Ishikawa (cell line): ENCODE measurements around the gene RNF227.

Experiments
- CEBPB ChIP-seq: IDR thresholded peaks from 2 replicates; pipeline ENCODE4 v1.6.1; 2012
- CREB1 ChIP-seq: IDR thresholded peaks from 2 replicates; pipeline ENCODE4 v1.6.1; 2012; ENCODE audit warnings: low read depth
- EGR1 ChIP-seq: IDR thresholded peaks from 2 replicates; pipeline ENCODE4 v1.6.1; 2012
- EP300 ChIP-seq: IDR thresholded peaks from 2 replicates; pipeline ENCODE4 v1.6.1; 2012; ENCODE audit warnings: borderline replicate concordance
- FOXM1 ChIP-seq: IDR thresholded peaks from 2 replicates; pipeline ENCODE4 v1.6.1; 2012; ENCODE audit warnings: low read depth, borderline replicate concordance
- MAX ChIP-seq: IDR thresholded peaks from 2 replicates; pipeline ENCODE4 v1.6.1; 2012
- NFIC ChIP-seq: IDR thresholded peaks from 2 replicates; pipeline ENCODE4 v1.6.1; 2012
- RAD21 ChIP-seq: IDR thresholded peaks from 2 replicates; pipeline ENCODE4 v1.6.1; 2012; ENCODE audit warnings: low read depth
- TAF1 ChIP-seq: IDR thresholded peaks from 2 replicates; pipeline ENCODE4 v1.6.1; 2012; ENCODE audit warnings: low read depth, mild to moderate bottlenecking
- TCF12 ChIP-seq: IDR thresholded peaks from 2 replicates; pipeline ENCODE4 v1.6.1; 2012; ENCODE audit warnings: low read depth
- TEAD4 ChIP-seq: IDR thresholded peaks from 2 replicates; pipeline ENCODE4 v1.6.1; 2012
- USF1 ChIP-seq: IDR thresholded peaks from 2 replicates; pipeline ENCODE4 v1.6.1; 2012
- YY1 ChIP-seq: IDR thresholded peaks from 2 replicates; pipeline ENCODE4 v1.6.1; 2012; ENCODE audit warnings: low read depth
- ZBTB7A ChIP-seq: IDR thresholded peaks from 2 replicates; pipeline ENCODE4 v1.6.1; 2012; ENCODE audit warnings: low read depth
- TF ChIP-seq, protein P1 (sequence below): IDR thresholded peaks from 2 replicates; pipeline ENCODE4 v1.6.1; 2012; ENCODE audit warnings: low read depth, mild to moderate bottlenecking

RNF227 gene

GRCh38 chr17:7946441-7946840 lies 30.4 kb upstream of the RNF227 start:
- TF ChIP-seq FOXM1 (no peak), EGR1 (no peak), RAD21 (no peak), EP300 (no peak), MAX (no peak), CEBPB (no peak), USF1 (no peak), TEAD4 (no peak), TCF12 (no peak)
- TF ChIP-seq, protein P1, sequence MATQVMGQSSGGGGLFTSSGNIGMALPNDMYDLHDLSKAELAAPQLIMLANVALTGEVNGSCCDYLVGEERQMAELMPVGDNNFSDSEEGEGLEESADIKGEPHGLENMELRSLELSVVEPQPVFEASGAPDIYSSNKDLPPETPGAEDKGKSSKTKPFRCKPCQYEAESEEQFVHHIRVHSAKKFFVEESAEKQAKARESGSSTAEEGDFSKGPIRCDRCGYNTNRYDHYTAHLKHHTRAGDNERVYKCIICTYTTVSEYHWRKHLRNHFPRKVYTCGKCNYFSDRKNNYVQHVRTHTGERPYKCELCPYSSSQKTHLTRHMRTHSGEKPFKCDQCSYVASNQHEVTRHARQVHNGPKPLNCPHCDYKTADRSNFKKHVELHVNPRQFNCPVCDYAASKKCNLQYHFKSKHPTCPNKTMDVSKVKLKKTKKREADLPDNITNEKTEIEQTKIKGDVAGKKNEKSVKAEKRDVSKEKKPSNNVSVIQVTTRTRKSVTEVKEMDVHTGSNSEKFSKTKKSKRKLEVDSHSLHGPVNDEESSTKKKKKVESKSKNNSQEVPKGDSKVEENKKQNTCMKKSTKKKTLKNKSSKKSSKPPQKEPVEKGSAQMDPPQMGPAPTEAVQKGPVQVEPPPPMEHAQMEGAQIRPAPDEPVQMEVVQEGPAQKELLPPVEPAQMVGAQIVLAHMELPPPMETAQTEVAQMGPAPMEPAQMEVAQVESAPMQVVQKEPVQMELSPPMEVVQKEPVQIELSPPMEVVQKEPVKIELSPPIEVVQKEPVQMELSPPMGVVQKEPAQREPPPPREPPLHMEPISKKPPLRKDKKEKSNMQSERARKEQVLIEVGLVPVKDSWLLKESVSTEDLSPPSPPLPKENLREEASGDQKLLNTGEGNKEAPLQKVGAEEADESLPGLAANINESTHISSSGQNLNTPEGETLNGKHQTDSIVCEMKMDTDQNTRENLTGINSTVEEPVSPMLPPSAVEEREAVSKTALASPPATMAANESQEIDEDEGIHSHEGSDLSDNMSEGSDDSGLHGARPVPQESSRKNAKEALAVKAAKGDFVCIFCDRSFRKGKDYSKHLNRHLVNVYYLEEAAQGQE = no peak

- no peak for TF ChIP-seq EP300
- TF ChIP-seq USF1 = no peak
- TF ChIP-seq YY1 = no peak
- TF ChIP-seq MAX = no peak
- TF ChIP-seq TCF12 = no peak
- no peak for TF ChIP-seq ZBTB7A
- TF ChIP-seq CEBPB = no peak
- TF ChIP-seq TEAD4 = no peak
- no peak for TF ChIP-seq TAF1
- no peak for TF ChIP-seq FOXM1
- TF ChIP-seq RAD21 = no peak
- no peak for TF ChIP-seq CREB1
- TF ChIP-seq NFIC = no peak
- TF ChIP-seq EGR1 = no peak
- TF ChIP-seq, protein P1 = no peak
These were observed 29.6 kb upstream of the RNF227 start for GRCh38 chr17:7945651-7946050.

GRCh38 chr17:7944326-7944725 lies 28.2 kb upstream of the RNF227 start:
- no peak for TF ChIP-seq TAF1
- TF ChIP-seq CEBPB = no peak
- no peak for TF ChIP-seq USF1
- TF ChIP-seq RAD21 = no peak

DNA sequence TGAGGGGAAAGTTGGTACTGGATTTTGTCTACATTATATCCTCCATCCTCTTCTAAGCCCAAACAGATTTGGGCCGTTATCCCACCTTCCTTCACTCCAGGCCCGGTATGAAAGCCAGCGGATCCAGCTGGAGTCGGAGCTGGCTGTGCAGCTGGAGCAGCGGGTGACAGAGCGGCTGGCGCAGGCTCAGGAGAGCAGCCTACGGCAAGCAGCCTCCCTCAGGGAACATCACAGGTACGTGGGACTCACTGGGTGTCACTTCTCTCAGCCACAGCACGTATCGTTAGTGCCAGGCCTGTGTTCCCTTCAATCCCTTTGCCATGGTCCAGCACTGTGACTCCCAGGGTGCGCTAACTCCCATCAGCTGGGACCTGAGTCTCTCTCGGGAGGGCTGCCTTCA lies 27.2 kb upstream of the RNF227 start:
- TF ChIP-seq USF1 = no peak
- TF ChIP-seq FOXM1 = no peak
- no peak for TF ChIP-seq TCF12
- no peak for TF ChIP-seq MAX
- TF ChIP-seq ZBTB7A = no peak
- TF ChIP-seq TEAD4 = no peak

DNA sequence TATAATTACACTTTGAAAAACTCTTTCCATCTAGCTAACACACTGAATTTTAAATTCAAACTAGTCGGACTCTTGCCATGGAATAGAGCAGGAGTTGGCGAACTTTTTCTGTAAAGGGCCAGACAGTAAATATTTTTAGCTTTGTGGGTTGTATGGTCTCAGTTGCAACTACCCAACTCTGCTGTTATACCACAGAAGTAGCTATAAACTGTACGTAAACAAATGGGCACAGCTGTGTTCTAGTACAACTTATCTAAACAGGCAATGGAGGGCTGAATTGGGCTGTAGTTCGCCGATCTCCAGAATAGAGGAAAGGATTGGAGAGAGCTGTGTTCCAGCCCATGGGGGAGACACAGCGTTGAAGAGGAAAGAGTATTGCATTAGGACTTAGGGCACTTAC lies 24.7 kb upstream of the RNF227 start:
- TF ChIP-seq FOXM1 (no peak), CEBPB (no peak), MAX (no peak), TAF1 (no peak), RAD21 (no peak), EGR1 (no peak), YY1 (no peak), USF1 (no peak), NFIC (no peak), TCF12 (no peak), TEAD4 (no peak), EP300 (no peak), ZBTB7A (no peak), CREB1 (no peak)
- TF ChIP-seq, protein P1 = no peak
